ENCODE data around the gene PRF1. TPM values are rescaled to one million over a fixed set of nuclear protein-coding genes. Genes with fewer than 3 reads are reported as not detected.
A peak's percentile ranks its signal among the peaks of the same experiment; 100 is the strongest.

The PRF1 gene
- total and polyA plus RNA-seq, 7 experiments from 2014 or later, result 8.1 to 198 (median 27.6) TPM

- no peak overlapping the region for H3K27ac Mint-ChIP-seq
- H3K27ac ChIP-seq (ENCODE audit: low read depth, low read length), result no peak overlapping the region
- no peaks in the 10 kb centered on the region for H3K9me3 ChIP-seq (ENCODE audit: control insufficient read depth in 2 of 3, low read length in 3 of 3)
- peaks cover 0 to 14% (median 0%) of the 10 kb centered on the region in 5 donors for H3K27me3 Mint-ChIP-seq
- intact Hi-C loops (cut with micrococcal nuclease), result no loop called here
- no peaks in the 10 kb centered on the region for H3K36me3 ChIP-seq (ENCODE audit: control insufficient read depth in 2 of 3, insufficient read depth in 3 of 3, low read length in 3 of 3)
- DNase-seq, result no peak
- H3K4me3 Mint-ChIP-seq, result no peak overlapping the region
- no peak for ATAC-seq
- H3K27me3 ChIP-seq (ENCODE audit: control insufficient read depth in 2 of 2, insufficient read depth in 2 of 2, low read length in 2 of 2), result no peaks in the 10 kb centered on the region
- H3K4me1 Mint-ChIP-seq, result peaks cover 0 to 25% (median 4%) of the 10 kb centered on the region in 7 donors
- ChIA-PET CTCF (no interaction called here), POLR2A (no interaction called here)
- no peaks in the 10 kb centered on the region for H3K4me1 ChIP-seq (ENCODE audit: control insufficient read depth in 2 of 2, insufficient read depth in 2 of 2, low read length in 2 of 2)
- H3K4me3 ChIP-seq (ENCODE audit: low read length), result no peak overlapping the region
- H3K9me3 Mint-ChIP-seq, result peaks cover 0 to 3% (median 0%) of the 10 kb centered on the region in 11 donors
- peaks cover 0 to 8% (median 3%) of the 10 kb centered on the region in 5 donors for H3K36me3 Mint-ChIP-seq
Measured at GRCh38 chr10:70588859-70589570, 13.5 kb downstream of the PRF1 start.

- DNase-seq, result no peak
- CTCF ChIA-PET, result no interaction called here
- intact Hi-C loops (cut with micrococcal nuclease), result no loop called here
Measured at GRCh38 chr10:70588255-70588654, 14.3 kb downstream of the PRF1 start.

GRCh38 chr10:70587045-70587658, 15.4 kb downstream of the PRF1 start:
- Histone ChIP-seq H3K9me3 (ENCODE audit: control insufficient read depth in 2 of 3, low read length in 3 of 3) (no peaks in the 10 kb centered on the region), H3K27me3 (ENCODE audit: control insufficient read depth in 2 of 2, insufficient read depth in 2 of 2, low read length in 2 of 2) (no peaks in the 10 kb centered on the region), H3K4me1 (ENCODE audit: control insufficient read depth in 2 of 2, insufficient read depth in 2 of 2, low read length in 2 of 2) (no peaks in the 10 kb centered on the region), H3K27ac (ENCODE audit: low read depth, low read length) (no peak overlapping the region), H3K4me3 (ENCODE audit: low read length) (no peak overlapping the region), H3K36me3 (ENCODE audit: control insufficient read depth in 2 of 3, insufficient read depth in 3 of 3, low read length in 3 of 3) (no peaks in the 10 kb centered on the region)
- H3K4me3 Mint-ChIP-seq, result no peak overlapping the region
- peaks cover 0 to 12% (median 0%) of the 10 kb centered on the region in 5 donors for H3K27me3 Mint-ChIP-seq
- H3K4me1 Mint-ChIP-seq, result peaks cover 0 to 15% (median 0%) of the 10 kb centered on the region in 7 donors
- POLR2A ChIA-PET, result no interaction called here
- H3K36me3 Mint-ChIP-seq, result peaks cover 0 to 4% (median 3%) of the 10 kb centered on the region in 5 donors
- peaks cover 0 to 3% (median 0%) of the 10 kb centered on the region in 11 donors for H3K9me3 Mint-ChIP-seq
- CTCF ChIA-PET, result no interaction called here
- no peak overlapping the region for H3K27ac Mint-ChIP-seq
- intact Hi-C loops (cut with micrococcal nuclease), result no loop called here
- no peak for DNase-seq
- no peak for ATAC-seq

More at GRCh38 chr10:70588255-70588654, 14.3 kb downstream of the PRF1 start:
- H3K4me1 ChIP-seq (ENCODE audit: control insufficient read depth in 2 of 2, insufficient read depth in 2 of 2, low read length in 2 of 2), result no peaks in the 10 kb centered on the region
- POLR2A ChIA-PET, result no interaction called here
- no peaks in the 10 kb centered on the region for H3K9me3 ChIP-seq (ENCODE audit: control insufficient read depth in 2 of 3, low read length in 3 of 3)
- no peak for ATAC-seq
- Mint-ChIP-seq H3K27ac (no peak overlapping the region), H3K4me1 (peaks cover 0 to 23% (median 4%) of the 10 kb centered on the region in 7 donors), H3K4me3 (no peak overlapping the region), H3K36me3 (peaks cover 0 to 8% (median 3%) of the 10 kb centered on the region in 5 donors), H3K9me3 (peaks cover 0 to 3% (median 0%) of the 10 kb centered on the region in 11 donors), H3K27me3 (peaks cover 0 to 14% (median 0%) of the 10 kb centered on the region in 5 donors)
- H3K27ac ChIP-seq (ENCODE audit: low read depth, low read length), result no peak overlapping the region
- no peaks in the 10 kb centered on the region for H3K36me3 ChIP-seq (ENCODE audit: control insufficient read depth in 2 of 3, insufficient read depth in 3 of 3, low read length in 3 of 3)
- no peaks in the 10 kb centered on the region for H3K27me3 ChIP-seq (ENCODE audit: control insufficient read depth in 2 of 2, insufficient read depth in 2 of 2, low read length in 2 of 2)
- no peak overlapping the region for H3K4me3 ChIP-seq (ENCODE audit: low read length)

- H3K27ac ChIP-seq (ENCODE audit: low read depth, low read length), result no peak overlapping the region
- Mint-ChIP-seq H3K9me3 (peaks cover 0 to 3% (median 0%) of the 10 kb centered on the region in 11 donors), H3K4me3 (no peak overlapping the region), H3K4me1 (peaks cover 0 to 14% (median 0%) of the 10 kb centered on the region in 7 donors), H3K27me3 (peaks cover 0 to 12% (median 0%) of the 10 kb centered on the region in 5 donors), H3K36me3 (peaks cover 0 to 4% (median 3%) of the 10 kb centered on the region in 5 donors), H3K27ac (no peak overlapping the region)
- H3K4me1 ChIP-seq (ENCODE audit: control insufficient read depth in 2 of 2, insufficient read depth in 2 of 2, low read length in 2 of 2), result no peaks in the 10 kb centered on the region
- no peak overlapping the region for H3K4me3 ChIP-seq (ENCODE audit: low read length)
- H3K9me3 ChIP-seq (ENCODE audit: control insufficient read depth in 2 of 3, low read length in 3 of 3), result no peaks in the 10 kb centered on the region
- H3K27me3 ChIP-seq (ENCODE audit: control insufficient read depth in 2 of 2, insufficient read depth in 2 of 2, low read length in 2 of 2), result no peaks in the 10 kb centered on the region
- POLR2A ChIA-PET, result no interaction called here
- DNase-seq (no peak), ATAC-seq (no peak)
- CTCF ChIA-PET, result no interaction called here
- intact Hi-C loops (cut with micrococcal nuclease), result no loop called here
- H3K36me3 ChIP-seq (ENCODE audit: control insufficient read depth in 2 of 3, insufficient read depth in 3 of 3, low read length in 3 of 3), result no peaks in the 10 kb centered on the region
Measured at GRCh38 chr10:70586348-70586930, 16.1 kb downstream of the PRF1 start.

GRCh38 chr10:70585578-70586169, 16.9 kb downstream of the PRF1 start:
- intact Hi-C loops (cut with micrococcal nuclease), result no loop called here
- no peaks in the 10 kb centered on the region for H3K4me1 ChIP-seq (ENCODE audit: control insufficient read depth in 2 of 2, insufficient read depth in 2 of 2, low read length in 2 of 2)
- H3K27ac Mint-ChIP-seq, result no peak overlapping the region
- DNase-seq (no peak), ATAC-seq (no peak)
- no peaks in the 10 kb centered on the region for H3K36me3 ChIP-seq (ENCODE audit: control insufficient read depth in 2 of 3, insufficient read depth in 3 of 3, low read length in 3 of 3)
- no peaks in the 10 kb centered on the region for H3K27me3 ChIP-seq (ENCODE audit: control insufficient read depth in 2 of 2, insufficient read depth in 2 of 2, low read length in 2 of 2)
- no peak overlapping the region for H3K4me3 ChIP-seq (ENCODE audit: low read length)
- no peak overlapping the region for H3K27ac ChIP-seq (ENCODE audit: low read depth, low read length)
- H3K27me3 Mint-ChIP-seq, result peaks cover 0 to 12% (median 0%) of the 10 kb centered on the region in 5 donors
- CTCF ChIA-PET, result no interaction called here
- peaks cover 0 to 3% (median 0%) of the 10 kb centered on the region in 11 donors for H3K9me3 Mint-ChIP-seq
- POLR2A ChIA-PET, result no interaction called here
- peaks cover 0 to 12% (median 0%) of the 10 kb centered on the region in 7 donors for H3K4me1 Mint-ChIP-seq
- H3K9me3 ChIP-seq (ENCODE audit: control insufficient read depth in 2 of 3, low read length in 3 of 3), result no peaks in the 10 kb centered on the region
- H3K36me3 Mint-ChIP-seq, result peaks cover 0 to 4% (median 3%) of the 10 kb centered on the region in 5 donors
- no peak overlapping the region for H3K4me3 Mint-ChIP-seq

GRCh38 chr10:70584909-70585544, 17.5 kb downstream of the PRF1 start:
- POLR2A ChIA-PET, result no interaction called here

More at GRCh38 chr10:70584909-70585544, 17.5 kb downstream of the PRF1 start:
- Histone ChIP-seq H3K4me3 (ENCODE audit: low read length) (no peak overlapping the region), H3K27me3 (ENCODE audit: control insufficient read depth in 2 of 2, insufficient read depth in 2 of 2, low read length in 2 of 2) (no peaks in the 10 kb centered on the region), H3K4me1 (ENCODE audit: control insufficient read depth in 2 of 2, insufficient read depth in 2 of 2, low read length in 2 of 2) (peaks cover 0 to 5% of the 10 kb centered on the region in 2 donors), H3K9me3 (ENCODE audit: control insufficient read depth in 2 of 3, low read length in 3 of 3) (no peaks in the 10 kb centered on the region), H3K36me3 (ENCODE audit: control insufficient read depth in 2 of 3, insufficient read depth in 3 of 3, low read length in 3 of 3) (no peaks in the 10 kb centered on the region), H3K27ac (ENCODE audit: low read depth, low read length) (no peak overlapping the region)
- Mint-ChIP-seq H3K27ac (no peak overlapping the region), H3K27me3 (peaks cover 0 to 10% (median 0%) of the 10 kb centered on the region in 5 donors), H3K9me3 (peaks cover 0 to 3% (median 0%) of the 10 kb centered on the region in 11 donors), H3K4me1 (peaks cover 2 to 15% (median 3%) of the 10 kb centered on the region in 7 donors), H3K36me3 (peaks cover 0 to 4% (median 3%) of the 10 kb centered on the region in 5 donors), H3K4me3 (no peak overlapping the region)
- CTCF ChIA-PET, result no interaction called here
- DNase-seq (peak in 1 of 9 donors; percentile 22), ATAC-seq (peak; percentile 48)
- intact Hi-C loops (cut with micrococcal nuclease), result no loop called here

Data from naive thymus-derived CD4-positive, alpha-beta T cell (primary cell).